DOHH2 (cell line): ENCODE measurements around the gene NKTR.

Source experiments
- EZH2phosphoT487 ChIP-seq: fragments of 200-600 bp; sonication (generic); IDR thresholded peaks from 2 replicates; pipeline ENCODE4 v1.6.1; 2017; ENCODE audit warnings: borderline replicate concordance, mild to moderate bottlenecking, antibody characterized with exemption, low read length, moderate library complexity, mixed read lengths
- TF ChIP-seq, protein P1 (sequence below): fragments of 200-600 bp; sonication (generic); IDR thresholded peaks from one replicate; pipeline ENCODE4 v1.5.1; 2014; ENCODE audit warnings: antibody characterized with exemption, mild to moderate bottlenecking, low read depth, low read length; ENCODE audit not compliant: poor library complexity, severe bottlenecking

DNA sequence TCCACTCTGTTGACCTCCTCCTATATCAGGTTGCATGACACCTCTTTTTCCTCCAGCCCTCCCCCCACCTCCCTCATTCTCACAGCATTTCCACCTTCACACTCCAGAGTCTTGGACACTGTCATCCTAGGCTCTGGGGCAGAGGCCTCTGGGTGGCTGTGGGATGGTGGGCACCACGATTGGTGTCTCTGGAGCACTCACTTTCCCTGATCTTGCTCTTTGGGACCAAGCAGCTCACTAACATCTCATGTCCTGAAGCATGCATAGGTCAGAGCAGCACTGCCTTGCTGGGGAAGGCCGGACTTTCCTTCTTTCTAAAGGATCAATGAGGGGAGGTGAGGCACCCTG is 67.9 kb downstream of the NKTR start:
- TF ChIP-seq, protein P1, sequence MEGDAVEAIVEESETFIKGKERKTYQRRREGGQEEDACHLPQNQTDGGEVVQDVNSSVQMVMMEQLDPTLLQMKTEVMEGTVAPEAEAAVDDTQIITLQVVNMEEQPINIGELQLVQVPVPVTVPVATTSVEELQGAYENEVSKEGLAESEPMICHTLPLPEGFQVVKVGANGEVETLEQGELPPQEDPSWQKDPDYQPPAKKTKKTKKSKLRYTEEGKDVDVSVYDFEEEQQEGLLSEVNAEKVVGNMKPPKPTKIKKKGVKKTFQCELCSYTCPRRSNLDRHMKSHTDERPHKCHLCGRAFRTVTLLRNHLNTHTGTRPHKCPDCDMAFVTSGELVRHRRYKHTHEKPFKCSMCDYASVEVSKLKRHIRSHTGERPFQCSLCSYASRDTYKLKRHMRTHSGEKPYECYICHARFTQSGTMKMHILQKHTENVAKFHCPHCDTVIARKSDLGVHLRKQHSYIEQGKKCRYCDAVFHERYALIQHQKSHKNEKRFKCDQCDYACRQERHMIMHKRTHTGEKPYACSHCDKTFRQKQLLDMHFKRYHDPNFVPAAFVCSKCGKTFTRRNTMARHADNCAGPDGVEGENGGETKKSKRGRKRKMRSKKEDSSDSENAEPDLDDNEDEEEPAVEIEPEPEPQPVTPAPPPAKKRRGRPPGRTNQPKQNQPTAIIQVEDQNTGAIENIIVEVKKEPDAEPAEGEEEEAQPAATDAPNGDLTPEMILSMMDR, result no peak
- TF ChIP-seq EZH2phosphoT487, result no peak
